ENCODE results near the gene SCYL1. TPM values are rescaled to one million over a fixed set of nuclear protein-coding genes. Genes with fewer than 3 reads are reported as not detected.

Gene SCYL1
- total RNA-seq, 2 experiments from 2014 or later = 56.8 to 62.9 TPM

DNA sequence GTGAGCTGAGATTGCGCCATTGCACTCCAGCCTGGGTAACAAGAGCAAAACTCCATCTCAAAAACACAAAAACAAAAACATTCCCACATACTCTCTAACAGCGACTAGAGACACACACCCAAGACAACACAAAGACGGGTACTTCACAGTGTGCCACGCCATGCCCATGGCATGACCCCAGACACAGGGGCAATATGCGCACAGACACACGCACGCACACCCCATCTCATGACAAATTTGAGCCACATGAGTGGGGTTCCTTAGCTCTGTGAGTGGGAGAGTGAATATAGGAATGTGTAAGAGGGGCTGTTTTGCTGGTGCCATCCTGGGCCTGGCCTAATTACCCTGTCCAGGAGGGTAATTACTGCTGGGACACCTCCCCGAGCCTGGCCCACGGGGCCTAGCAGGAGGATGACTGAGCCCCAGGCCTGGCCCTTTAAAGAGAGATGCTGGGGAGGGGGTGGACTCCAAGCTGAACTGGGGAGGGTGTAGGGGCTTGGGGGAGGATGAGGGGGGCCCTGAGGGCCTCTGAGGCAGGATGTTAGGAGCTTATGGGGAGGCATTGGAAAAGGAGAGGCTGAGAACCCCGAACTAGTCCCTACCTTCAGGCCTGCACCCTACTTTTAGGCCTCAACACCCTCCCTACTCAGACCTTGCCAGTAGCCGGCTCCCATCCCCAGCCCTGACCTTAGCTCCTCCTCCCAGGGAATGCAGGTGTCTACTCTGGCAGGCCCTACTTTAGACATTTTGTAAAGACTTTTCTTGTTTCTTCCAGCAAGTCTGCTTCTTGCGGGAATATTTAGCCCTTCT, 31.8 kb downstream of the SCYL1 start:
- BruUV-seq (replicated peaks) = no TSS peak
- Histone ChIP-seq H3K36me3 (ENCODE audit: insufficient read depth, low read length) (no peaks in the 10 kb centered on the region), H3K4me1 (ENCODE audit: insufficient read depth, low read length, poor library complexity, severe bottlenecking) (peaks cover 26% of the 10 kb centered on the region), H2AFZ (ENCODE audit: low read length) (no peak overlapping the region), H4K20me1 (ENCODE audit: insufficient read depth, low read length) (no peaks in the 10 kb centered on the region), H3K9me3 (ENCODE audit: low read length) (no peaks in the 10 kb centered on the region), H3K4me2 (ENCODE audit: low read length) (no peak overlapping the region), H3K79me2 (ENCODE audit: insufficient read depth, low read depth, low read length) (no peaks in the 10 kb centered on the region), H3K9me2 (ENCODE audit: insufficient read depth, low read length) (no peaks in the 10 kb centered on the region), H3K4me3 (ENCODE audit: low read depth, low read length, poor library complexity, severe bottlenecking) (no peak overlapping the region), H3K27ac (ENCODE audit: low read depth, low read length, poor library complexity, severe bottlenecking) (no peak overlapping the region)
- TF ChIP-seq, protein P1, sequence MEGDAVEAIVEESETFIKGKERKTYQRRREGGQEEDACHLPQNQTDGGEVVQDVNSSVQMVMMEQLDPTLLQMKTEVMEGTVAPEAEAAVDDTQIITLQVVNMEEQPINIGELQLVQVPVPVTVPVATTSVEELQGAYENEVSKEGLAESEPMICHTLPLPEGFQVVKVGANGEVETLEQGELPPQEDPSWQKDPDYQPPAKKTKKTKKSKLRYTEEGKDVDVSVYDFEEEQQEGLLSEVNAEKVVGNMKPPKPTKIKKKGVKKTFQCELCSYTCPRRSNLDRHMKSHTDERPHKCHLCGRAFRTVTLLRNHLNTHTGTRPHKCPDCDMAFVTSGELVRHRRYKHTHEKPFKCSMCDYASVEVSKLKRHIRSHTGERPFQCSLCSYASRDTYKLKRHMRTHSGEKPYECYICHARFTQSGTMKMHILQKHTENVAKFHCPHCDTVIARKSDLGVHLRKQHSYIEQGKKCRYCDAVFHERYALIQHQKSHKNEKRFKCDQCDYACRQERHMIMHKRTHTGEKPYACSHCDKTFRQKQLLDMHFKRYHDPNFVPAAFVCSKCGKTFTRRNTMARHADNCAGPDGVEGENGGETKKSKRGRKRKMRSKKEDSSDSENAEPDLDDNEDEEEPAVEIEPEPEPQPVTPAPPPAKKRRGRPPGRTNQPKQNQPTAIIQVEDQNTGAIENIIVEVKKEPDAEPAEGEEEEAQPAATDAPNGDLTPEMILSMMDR (conservative IDR thresholded peaks at IDR 0.05; ENCODE audit: low read length) = no peak
- no peak for TF ChIP-seq EZH2phosphoT487 (IDR thresholded peaks at IDR 0.05; ENCODE audit: borderline replicate concordance, low read depth, low read length)
- ChIA-PET POLR2A (interaction anchor here (0.9 kb wide), 1 partner anchor 9 kb away, joined by 3 read pairs; no protein-coding TSS in a partner anchor), CTCF (ENCODE audit: unreplicated experiment) (no interaction called here)
- DNase-seq (ENCODE audit: low spot score) = no peak
- intact Hi-C loops (cut with micrococcal nuclease; ENCODE audit: unreplicated experiment) = no loop called here

DNA sequence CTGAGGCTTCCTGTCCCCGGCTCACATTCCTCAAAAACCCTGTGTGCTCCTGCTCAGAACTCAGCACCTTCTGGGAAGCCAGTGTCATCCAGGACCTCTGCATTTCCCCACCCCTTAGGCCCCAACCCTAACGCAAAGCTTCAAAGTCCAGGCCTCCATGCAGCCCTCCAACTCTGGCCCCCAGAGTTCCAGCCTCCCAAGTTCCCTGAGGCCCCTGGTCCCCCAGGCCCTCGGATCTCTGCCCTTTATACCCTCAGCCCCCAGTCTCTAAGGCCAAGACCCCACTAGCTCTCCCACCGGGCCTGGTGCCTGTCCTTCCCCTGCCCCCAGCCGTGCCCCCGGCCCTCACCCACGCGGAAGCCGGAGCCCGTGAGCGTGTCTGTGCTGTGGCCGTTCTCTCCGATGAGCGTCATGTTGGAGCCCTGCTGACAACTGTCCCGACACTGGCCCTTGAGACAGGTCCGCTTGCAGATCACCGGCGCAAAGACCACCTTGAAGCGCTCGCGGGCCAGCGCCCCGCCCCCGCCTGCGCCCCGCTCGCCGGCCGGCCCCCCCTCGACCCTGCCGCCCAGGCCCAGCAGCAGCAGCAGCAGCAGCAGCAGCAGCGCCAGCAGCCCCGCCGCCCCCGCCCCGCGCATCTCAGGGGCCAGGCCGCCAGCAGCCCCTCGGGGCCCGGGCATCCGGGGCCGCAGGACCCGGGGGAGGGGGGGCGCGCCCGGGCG, 32.6 kb downstream of the SCYL1 start:
- no peak overlapping the region for H3K27ac ChIP-seq (ENCODE audit: low read depth, low read length, poor library complexity, severe bottlenecking)
- H3K4me1 ChIP-seq (ENCODE audit: insufficient read depth, low read length, poor library complexity, severe bottlenecking) = peaks cover 18% of the 10 kb centered on the region
- intact Hi-C loops (cut with micrococcal nuclease; ENCODE audit: unreplicated experiment) = no loop called here
- no peaks in the 10 kb centered on the region for H3K79me2 ChIP-seq (ENCODE audit: insufficient read depth, low read depth, low read length)
- H3K4me3 ChIP-seq (ENCODE audit: low read depth, low read length, poor library complexity, severe bottlenecking) = no peak overlapping the region
- TF ChIP-seq, protein P1 (conservative IDR thresholded peaks at IDR 0.05; ENCODE audit: low read length) = no peak
- TF ChIP-seq EZH2phosphoT487 (IDR thresholded peaks at IDR 0.05; ENCODE audit: borderline replicate concordance, low read depth, low read length) = no peak
- H3K36me3 ChIP-seq (ENCODE audit: insufficient read depth, low read length) = no peaks in the 10 kb centered on the region
- no TSS peak for BruUV-seq (replicated peaks)
- ChIA-PET CTCF (ENCODE audit: unreplicated experiment) (no interaction called here), POLR2A (interaction anchor here (0.9 kb wide), 1 partner anchor 8 kb away, joined by 3 read pairs; no protein-coding TSS in a partner anchor)
- no peaks in the 10 kb centered on the region for H3K9me3 ChIP-seq (ENCODE audit: low read length)
- no peak overlapping the region for H2AFZ ChIP-seq (ENCODE audit: low read length)
- peak overlapping the region; percentile 49; the same call in 1 of the 2 replicates for H3K4me2 ChIP-seq (ENCODE audit: low read length)
- DNase-seq (ENCODE audit: low spot score) = no peak
- no peaks in the 10 kb centered on the region for H3K9me2 ChIP-seq (ENCODE audit: insufficient read depth, low read length)
- no peaks in the 10 kb centered on the region for H4K20me1 ChIP-seq (ENCODE audit: insufficient read depth, low read length)
